ENCODE data around the gene THOC7.

THOC7 gene

DNA sequence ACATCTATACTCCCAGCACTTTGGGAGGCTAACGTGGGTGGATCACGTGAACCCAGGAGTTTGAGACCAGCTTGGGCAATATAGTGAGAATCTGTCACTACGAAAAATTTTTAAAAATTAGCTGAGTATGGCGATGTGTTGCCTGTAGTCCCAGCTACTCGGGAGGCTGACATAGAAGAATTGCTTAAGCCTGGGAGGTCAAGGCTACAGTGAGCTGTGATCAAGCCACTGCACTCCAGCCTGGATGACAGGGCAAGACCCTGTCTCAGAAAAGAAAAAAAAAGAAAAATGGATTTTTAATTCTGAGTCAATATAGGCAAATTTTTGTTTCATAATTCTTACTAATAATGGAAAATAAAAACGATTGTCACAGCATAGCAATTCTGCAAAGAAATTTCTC, 31.2 kb downstream of the THOC7 start:
- DNase-seq: no peak

DNA sequence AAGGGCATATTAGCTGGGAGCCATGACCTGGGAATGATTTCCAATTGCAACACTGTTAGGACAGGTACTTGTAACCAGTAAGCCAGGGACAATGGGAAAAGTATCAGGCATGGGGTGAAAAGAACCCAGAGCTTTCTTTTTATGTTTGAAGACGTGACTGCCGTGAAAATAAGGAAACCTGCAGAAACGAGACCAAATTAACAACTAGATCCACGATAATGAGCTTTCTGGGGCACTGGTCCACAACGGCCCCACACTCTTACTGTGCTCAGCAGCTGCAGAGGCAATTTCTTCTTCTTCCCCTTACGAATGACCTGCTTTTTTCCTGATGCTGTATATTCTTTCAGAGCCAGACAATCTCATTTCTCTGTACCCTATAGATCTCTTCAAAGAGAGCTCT, 33.1 kb downstream of the THOC7 start:
- DNase-seq: no peak

DNA sequence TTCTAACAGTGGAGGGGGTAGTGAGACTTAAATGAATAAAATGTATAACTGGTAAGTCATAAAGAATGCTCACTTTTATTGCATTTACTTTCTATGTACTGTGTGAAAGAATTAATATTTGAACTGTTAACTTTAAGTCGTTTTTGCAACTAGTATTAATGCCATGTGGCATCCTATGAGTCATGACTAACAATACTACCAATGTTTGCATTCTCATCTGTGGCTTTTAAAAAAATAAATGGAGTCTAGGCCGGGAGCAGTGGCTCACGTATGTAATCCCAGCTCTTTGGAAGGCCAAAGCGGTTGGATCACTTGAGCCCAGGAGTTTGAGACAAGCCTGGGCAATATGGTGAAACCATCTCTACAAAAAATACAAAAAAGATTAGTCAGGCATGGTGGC, 39.3 kb downstream of the THOC7 start:
- no peak for DNase-seq

DNA sequence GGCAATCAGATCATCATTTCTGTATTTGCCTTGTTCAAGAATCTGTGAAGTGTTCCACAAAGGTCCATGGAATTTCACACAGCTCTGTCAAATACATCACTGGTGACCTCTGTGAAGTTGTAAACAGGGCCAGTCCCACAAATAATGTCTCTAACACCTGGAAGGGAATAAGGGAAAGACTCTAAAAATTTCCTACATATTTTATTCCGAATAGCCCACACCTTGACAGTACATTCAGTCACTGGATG, 44.5 kb downstream of the THOC7 start, which contains the start of gene C3orf49:
TSS of gene C3orf49 (plus strand) at position 149 of the 248 bp plus-strand sequence. CDS start 173 bp downstream, outside the sequence.
- no peak for DNase-seq

DNA sequence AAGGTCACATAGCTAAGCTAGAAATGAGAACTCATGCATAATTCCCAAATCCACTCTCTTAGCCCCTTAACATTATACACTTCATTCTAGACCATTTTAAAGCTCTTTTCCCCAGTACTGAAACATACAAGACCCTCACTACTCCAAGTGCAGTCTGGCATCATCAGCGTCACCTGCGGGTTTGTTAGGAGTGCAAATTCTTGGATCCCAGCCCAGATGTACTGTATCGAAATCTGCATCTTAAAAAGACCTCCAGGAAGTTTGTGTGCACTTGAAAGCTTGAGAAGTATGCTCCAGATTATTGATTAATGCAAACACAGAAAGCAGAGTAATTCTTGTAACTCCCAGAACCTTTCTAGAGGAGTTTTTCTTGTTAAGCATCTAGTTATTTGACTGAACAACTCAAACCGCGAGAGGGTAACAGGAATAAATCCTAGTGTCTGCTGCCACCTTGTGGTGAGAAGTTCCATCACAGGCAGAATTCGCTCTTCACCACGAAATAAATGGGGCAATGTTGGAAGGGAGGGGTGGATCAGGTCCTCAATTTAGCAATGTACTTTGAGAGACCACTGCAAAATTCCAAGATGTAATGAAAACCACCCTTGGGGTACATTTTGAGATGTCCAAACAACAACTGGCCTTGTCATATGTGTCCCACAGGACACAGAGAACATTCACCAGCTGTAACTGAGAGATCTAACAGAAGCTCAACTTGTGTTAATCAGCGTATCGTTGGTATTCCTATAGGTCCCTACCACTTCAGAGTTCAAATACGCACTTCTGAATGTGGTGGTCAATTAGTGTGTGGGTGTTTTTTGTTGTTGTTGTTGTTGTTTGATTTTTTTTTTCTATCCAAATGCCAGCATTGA, 45.1 kb downstream of the THOC7 start:
- DNase-seq: peak; percentile 57

DNA sequence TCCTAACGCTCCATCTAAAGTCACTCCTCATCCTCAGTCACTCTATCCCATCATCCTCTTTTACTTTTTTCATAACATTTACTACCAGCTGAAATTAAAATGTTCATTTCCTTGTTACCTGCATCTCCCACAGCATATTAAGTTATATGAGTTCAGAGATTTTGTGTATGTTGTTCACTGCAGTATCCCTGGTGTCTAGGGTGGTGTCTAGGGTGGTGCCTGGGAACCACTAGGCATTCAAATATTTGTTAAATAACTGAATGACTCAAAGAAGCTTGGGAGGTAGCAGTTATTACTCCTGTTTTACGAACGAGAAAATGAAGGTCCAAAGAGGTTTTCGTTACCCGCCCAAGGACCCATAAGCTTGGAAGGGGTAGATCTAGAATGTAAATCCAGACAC, 46.4 kb downstream of the THOC7 start:
- DNase-seq: no peak

DNA sequence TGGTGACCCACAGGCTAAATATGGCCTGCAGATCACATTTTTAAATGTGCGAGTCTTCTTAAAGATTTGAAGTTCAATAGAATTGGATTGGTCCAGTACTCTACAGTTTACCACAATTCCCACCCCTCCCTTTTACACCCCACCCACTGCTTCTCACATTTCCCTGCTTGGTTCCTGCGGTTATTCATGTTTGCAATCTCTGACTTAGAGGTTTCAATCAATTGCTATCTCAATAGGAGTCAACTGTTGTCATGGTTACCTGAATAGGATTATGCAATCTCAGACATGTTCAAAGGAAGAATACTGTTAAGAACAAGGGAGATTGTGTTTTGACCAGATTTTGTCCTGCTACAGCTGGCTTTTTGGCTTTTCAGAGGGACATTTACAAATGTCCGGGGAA, 49.4 kb downstream of the THOC7 start:
- DNase-seq: no peak

DNA sequence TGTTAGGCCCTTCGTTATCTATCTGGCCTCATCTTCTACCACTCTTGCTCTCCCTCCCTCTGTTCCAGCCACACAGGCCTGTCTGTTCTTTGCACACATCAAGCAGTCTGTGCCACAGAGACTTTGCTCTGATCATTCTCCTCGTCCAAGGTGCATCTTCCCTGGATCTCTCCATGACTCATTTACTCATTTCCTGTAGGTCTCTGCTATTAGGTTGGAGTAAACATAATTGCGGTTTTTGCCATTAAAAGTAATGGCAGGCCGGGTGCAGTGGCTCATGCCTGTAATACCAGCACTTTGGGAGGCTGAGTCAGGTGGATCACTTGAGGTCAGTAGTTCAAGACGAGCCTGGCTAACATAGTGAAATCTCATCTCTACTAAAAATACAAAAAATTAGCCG, 54.0 kb downstream of the THOC7 start:
- DNase-seq: no peak

DNA sequence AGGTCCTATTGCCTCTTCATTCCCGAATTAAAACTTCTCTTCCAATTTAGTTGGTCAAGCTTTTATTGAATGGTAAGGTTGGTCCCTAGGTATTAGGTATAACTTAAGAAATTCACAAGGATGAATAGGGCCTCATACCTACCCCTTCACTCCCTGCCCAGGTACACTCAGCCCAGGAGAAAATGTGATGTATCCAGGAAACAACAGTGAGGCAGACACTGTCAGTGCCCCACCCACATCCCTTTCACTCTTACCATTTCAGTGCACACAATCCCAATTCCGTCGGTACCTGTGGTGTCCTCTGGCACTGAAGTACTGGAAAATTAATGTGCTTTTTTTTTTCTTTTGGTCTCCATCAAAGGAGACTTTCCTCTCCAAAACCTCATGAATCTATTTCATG, 55.0 kb downstream of the THOC7 start:
- no peak for DNase-seq

DNA sequence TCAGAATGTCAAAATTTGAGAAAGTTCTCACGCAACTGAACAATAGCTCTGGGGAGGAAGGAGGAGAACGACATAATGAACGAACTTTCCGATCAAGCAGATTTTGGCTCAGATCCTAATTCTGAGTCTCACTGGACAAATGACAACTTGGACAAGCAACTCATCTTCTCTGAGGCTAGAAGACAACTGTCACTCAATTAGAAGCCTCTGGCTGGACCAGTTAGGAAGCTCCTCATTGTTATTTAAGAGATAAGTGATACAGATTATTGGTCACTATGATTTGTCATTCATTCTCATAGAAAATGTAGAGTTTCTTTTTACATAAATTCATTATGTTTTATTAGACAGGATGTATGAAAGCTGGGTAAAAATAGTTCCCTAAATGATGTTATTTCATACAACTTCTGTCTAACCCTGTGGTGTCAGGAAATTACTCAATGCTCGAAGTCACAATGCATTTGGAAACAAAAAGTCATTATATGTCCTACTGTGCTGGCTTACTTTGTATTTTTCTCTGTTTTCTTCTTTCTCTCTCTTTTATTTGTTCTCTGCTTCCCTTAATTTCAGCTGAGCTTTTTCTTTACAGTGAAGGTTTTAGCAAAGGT, 55.5 kb downstream of the THOC7 start:
- no peak for DNase-seq

DNA sequence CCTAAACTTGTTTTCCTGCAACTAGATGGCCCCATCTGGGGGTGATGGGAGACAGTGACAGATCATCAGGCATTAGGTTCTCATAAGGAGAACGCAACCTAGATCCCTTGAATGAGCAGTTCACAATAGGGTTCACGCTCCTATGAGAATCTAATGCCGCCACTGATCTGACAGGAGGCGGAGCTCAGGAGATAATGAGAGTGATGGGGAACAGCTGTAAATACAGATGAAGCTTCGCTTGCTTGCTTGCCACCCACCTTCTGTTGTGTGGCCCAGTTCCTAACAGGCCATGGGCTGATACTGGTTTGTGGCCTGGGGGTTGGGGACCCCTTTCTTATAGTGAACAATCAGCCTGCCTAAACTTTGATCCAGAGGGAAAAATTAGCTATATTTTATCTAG, 59.7 kb downstream of the THOC7 start:
- no peak for DNase-seq

DNA sequence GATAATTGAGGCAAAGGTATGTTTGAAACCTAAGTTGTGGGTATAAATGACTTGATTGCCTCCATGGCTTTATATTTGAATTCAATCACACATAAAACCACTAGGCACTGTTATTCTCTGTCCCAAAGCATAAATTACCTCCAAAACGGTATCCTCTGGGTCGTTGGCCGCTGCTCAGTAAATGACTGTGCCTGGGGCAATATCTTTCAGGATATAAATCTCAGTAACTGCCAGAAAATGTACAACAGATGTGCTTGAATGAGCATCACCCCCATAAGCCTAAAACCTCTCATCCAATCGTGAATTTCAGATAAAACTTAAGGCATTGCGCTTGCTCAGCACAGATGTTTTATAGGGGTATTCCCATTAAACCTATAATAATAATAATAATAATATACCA, 63.5 kb downstream of the THOC7 start:
- no peak for DNase-seq

DNA sequence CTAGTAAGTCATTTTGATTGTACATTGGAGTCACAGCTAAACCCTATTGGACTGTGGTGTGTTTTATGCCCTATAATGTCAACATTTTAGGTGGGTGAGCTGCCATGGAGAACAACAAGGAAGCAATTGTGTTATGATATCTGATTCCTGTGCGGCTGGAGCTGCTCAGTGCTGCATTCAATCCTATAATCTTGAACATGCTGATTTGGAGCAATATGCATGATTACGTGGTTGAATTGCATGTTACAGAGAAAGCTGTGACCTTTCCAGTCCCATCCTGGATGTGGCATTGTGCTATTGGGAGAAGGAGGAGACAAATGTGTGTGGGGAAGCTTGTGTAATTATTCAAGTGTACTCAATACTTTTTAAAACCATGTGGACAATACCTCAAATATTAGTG, 64.7 kb downstream of the THOC7 start:
- DNase-seq: no peak

DNA sequence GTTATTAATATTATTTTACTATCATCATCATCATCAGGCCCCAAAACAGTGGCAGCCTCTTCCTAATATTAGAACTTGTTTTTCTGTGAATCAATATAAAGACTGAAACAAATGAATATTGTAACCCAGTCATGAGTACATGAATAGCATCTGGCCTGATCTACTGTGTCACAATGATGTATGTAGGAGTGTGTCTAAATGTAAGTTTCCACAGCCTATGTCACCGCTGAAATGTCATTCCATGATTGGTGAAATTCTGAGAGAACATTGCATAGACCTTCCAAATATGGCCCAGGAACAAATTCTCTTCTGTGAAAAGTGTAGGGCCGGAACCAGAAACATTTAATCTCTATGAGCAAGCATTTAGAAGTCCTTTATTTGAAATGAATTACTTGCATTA, 65.1 kb downstream of the THOC7 start:
- DNase-seq: no peak

DNA sequence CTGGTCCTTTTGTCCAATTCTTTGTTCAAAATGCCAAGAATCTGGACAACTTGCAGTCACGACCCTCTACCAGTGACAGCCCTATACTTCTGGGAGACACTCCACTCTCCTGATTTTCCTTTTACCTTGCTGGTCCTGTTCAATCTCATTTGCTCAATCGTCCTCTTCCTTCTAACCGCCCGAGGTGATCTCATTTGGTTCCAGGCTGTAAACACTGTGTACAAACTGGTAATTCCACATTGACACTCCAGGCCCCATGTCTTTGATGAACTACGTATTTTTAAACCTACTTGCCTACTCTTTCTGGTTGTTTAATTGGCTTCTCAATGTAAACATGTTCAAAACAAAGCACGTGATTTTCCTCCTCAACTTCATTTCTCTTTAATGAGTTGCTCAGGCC, 68.2 kb downstream of the THOC7 start:
- DNase-seq: no peak

DNA sequence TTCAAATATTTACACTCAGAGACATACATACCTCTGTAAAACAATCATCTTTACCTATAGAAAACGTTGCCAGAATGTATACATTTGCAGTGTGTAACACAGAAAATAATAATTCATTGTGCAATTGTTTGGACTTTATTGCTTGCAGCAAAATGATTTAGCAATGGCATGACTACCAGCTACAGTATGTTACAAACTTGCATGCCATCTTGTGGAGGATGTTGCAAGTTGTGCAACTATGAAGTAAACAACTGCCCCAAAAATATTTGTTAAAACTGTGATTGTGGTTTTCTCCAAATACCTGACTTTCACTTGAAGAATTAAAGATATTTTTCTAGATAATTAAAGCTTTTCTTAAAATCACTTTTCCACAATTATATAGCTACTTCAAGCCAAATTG, 71.6 kb downstream of the THOC7 start:
- no peak for DNase-seq

Measured in activated naive CD4-positive, alpha-beta T cell treated with anti-CD3 and anti-CD28 coated beads, Interleukin-2, amount 50 U/mL, for 16 hours (primary cell).